HG02870 (cell line): ENCODE measurements around the gene MTCL1.

Source experiments
- ATAC-seq: cut with Tn5 transposase; IDR thresholded peaks from one replicate; pipeline ENCODE4 v1.9.1; 2021; ENCODE audit warnings: mild to moderate bottlenecking, moderate library complexity; ENCODE audit not compliant: unreplicated experiment

The MTCL1 gene

DNA sequence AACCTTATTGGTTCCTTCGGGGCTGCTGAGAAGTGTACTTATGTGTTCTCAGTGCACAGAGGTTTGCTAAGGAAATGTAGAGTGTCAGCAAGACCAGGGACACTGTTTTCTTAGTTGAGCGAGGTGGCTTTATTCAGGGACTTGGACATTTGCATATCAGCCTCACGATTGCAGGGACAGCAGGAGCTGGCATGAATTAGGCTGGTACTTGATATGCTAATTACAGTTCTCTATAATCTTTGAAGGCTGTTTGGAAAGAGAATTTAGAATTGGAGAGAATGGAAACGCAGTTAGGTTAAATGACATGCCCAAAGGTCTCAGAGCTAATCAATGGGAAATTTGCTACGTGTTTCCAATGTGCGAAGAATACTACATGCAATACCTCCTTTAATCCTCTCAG, 18.7 kb upstream of the MTCL1 start:
- ATAC-seq, result no peak

DNA sequence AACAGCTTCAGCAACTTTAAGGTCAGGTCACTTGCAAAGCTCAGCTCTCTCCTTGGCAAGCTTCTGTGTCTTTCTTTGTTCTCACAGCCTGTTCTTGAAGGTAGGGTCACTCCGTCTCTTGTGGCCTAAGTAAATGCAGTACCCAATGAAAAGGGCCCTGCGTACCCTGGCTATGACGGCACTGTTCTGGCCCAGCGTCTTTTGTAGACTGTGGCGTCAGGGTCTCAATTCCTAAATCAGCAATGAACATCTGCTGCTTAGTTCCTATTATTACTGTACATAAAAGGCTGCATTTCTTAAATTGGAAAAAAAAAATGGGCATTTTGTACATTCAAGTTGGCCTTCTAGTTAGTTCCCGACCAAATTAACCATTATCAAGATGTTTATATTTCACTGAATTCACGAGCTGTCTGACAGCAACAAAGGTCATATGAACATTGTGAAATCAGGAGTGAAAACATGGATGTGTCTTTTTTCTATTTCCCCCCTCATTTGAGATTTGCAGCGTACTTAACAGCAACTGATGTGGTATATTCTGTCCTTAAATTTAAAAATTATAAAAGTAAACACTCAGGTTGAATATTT, 17.0 kb upstream of the MTCL1 start:
- ATAC-seq, result no peak

DNA sequence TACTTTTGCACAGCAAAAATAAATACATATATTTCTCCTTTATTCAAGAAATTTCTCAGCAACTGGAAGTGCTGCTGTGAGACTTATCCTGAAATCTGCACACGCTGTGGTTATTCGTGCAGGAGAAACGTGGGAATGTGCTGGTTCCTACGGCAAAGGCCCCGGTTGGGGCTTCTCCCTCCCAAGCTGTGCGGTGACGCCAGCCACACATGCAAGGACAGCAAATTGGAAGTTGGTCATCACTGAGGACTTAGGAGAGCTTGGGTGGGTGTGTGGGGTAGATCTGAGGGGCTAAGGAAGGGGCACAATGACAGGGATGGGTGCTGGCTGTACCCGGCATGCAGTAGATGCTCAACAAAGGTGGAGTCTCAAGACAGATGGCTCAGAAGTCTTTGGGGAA, 16.5 kb upstream of the MTCL1 start:
- no peak for ATAC-seq

DNA sequence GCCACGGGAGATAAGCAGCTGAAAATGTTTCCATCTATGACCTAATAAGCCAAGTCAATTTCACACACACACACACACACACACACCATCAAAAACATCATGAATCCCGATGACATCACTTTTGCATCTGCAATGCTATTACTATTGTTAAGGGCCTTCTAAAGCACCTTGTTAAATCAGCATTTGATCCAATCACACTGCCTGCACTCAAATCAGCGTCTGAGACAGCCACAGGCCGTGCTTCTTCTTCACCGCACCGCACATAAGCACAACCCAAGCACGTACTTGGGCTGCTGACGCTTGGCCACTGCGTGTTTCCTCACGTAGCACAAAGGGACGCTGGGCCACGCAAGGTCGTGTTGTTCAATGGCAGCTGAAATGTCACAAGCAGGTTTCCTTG, 15.8 kb upstream of the MTCL1 start:
- no peak for ATAC-seq

DNA sequence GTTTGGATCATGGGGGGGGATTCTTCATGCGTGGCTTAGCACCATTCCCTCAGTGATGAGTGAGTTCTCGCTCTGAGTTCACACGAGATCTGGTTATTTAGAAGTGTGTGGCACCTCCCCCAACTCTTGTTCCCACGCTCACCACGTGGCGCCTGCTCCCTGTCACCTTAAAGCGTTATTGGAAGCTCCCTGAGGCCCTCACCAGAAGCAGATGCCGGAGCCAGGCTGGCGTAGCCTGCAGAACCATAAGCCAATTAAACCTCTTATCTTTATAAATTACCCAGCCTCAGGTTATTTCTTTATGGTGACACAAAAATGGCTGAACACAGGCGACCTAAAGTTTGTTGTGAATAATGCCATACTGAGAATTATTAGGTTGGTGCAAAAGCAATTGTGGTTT, 10.5 kb upstream of the MTCL1 start:
- ATAC-seq, result no peak

DNA sequence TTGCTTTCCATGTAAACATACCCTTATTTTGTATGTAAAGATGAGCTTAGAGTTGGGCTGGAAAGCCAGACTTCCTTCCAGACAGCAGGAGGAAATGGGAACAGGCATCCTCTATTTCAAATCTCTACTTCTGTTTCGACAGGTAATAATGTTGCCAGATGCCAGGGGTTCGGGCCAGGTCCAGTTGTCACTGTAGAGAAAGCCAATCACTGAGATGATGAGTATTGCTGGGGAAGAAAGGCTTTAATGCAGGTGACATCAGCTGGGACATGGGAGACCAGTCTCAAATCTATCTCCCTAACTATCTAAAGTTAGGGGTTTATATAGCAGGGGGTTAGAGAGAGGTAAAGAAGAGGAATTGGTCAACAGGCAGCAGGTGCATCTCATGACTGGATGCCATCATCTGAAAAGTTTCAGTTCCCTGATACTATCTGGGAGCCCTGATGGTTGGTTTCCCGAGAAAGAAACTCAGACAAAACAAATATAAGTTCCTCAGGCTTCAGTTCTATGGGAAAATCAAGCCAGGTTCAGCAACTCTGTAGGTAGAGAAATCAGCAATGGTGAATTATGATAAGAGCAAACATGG, 9.3 kb upstream of the MTCL1 start:
- no peak for ATAC-seq

DNA sequence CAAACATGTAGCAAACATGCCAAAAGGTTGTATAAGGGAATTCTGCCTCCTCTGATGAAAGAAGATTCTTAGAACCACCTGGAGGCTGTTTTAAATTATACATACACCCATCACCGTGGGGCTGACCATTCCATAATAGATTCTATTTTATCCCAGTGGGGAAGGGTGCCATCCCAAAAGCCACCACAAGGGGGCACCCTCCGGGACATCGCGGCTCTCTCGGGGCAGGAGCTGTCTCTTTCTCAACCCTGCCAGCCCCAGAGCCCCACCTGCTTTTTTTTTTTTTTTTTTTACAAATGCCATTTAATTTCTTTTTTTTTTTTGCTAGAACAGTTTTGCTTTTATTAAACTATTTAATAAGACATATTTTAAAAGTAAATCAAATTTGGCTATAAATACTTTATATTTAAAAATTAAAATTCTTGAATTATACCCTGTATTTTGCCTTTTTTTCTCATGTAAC, 8.6 kb upstream of the MTCL1 start:
- ATAC-seq, result no peak

- ATAC-seq, result no peak
Measured at GRCh38 chr18:8699126-8699525, 6.2 kb upstream of the MTCL1 start.

DNA sequence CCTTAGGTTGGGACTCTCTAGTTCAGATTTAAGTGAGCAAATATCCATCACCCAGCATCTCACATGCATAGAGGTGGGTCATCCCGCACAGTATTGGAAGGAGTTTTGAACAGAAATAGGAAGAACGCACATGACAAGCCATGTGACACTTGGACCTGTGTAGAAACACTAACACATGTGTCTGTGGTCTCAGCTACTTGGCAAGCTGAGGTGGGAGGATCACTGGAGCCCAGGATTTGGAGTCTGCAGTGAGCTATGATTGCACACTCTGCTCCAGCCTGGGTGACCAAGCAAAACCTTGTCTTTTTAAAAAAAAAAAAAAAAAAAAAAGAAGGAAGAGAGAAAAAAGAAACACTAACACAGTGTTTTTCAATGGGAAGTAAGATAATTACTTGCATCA, 5.4 kb upstream of the MTCL1 start:
- ATAC-seq, result no peak

DNA sequence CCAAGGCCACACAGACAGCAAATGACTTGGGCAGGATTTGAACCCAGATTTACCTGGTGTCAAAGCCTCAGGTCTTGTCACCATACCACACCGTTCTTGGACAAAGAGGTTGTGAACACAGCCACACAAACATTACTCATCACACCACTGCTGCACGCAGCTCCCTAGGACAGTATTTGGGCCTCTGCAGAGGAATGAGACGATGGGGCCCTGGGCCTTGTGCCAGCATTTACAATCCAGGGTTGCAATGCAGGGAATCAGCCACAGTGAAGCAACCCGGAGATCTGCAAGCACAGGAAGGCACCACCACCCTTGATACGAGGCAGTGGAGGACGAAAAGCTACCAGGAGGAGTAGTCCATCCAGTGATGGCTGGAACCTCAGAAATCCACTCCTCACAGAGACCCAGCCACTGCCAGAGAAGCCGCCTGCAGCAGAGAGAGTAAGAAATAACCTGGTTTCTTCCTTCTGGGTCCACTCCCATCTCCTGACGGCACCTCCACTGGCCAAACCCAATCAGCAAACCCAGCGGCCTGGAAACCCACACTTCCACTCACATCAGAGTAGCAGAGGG, 3.7 kb upstream of the MTCL1 start:
- ATAC-seq, result no peak

DNA sequence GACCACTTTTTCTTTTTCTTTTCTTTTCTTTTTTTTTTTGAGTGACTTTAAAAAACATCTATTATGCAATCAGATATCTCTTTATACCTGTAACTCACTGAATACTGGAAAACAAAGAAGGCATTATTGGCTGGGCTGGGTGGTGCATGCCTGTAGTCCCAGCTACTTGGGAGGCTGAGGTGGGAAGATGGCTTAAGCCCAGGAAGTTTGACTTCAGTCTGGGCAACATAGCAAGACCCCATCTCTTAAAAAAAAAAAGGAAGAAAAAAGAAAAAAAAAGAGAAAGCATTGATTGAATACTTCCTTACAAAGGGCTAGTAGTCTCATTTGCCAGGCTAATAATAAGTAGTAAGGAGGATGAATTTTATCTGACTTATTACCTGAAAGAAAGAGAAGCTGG, 2.7 kb upstream of the MTCL1 start:
- no peak for ATAC-seq

DNA sequence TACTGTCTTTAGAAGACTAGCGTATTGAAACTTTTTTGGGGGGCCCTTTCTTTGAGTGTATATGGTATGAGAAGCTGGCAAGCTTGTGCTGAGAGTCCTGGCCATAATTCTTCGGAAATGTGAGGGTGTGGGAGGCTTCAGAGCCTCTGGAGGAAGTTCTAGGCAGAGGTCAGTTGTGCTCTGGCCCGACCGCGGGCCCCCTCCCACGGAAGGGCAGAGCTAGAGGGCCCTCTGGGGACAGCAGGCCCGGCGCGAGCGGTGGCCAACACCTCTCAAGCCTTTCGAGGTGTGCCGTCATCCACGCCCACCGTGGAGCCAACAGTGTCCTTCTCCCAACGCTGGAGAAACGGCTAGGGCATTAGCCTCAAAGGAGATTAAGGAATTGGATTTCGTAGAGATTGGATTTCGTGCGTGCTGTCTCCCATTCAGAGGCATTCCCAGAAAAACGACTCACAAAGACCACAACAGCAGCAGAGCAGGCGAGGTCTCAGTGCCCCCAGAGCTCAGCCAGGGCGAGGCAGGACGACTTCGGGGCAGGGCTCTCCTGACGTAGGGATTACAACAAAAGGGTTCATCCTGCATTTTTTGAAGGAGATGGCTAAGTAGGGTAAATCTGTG, 2.2 kb upstream of the MTCL1 start:
- no peak for ATAC-seq

DNA sequence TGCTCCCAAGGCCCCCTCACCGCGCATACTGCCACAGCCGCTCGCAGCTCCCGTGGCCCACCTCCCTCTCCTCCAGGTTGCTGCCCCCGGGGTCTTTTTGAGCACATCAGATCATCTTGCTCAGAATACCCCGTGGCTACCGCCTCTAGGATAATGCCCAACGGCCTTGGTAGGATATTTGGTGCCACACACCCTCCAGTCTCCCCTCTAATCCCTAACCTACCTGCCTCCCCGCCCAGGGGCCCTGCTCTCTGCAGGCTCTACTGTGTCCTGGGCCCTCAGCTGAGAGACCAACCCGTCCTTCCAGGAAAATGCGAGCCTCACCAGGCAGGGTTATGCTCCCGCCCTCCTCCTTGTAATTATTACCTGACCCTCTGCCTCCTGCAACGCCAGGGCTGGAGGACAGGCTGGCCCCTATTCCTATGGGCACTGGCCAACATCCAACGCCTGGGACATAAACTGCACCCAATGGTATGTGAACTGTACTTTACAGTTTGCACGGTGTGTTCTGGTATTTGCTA, 1.5 kb upstream of the MTCL1 start:
- ATAC-seq, result no peak

DNA sequence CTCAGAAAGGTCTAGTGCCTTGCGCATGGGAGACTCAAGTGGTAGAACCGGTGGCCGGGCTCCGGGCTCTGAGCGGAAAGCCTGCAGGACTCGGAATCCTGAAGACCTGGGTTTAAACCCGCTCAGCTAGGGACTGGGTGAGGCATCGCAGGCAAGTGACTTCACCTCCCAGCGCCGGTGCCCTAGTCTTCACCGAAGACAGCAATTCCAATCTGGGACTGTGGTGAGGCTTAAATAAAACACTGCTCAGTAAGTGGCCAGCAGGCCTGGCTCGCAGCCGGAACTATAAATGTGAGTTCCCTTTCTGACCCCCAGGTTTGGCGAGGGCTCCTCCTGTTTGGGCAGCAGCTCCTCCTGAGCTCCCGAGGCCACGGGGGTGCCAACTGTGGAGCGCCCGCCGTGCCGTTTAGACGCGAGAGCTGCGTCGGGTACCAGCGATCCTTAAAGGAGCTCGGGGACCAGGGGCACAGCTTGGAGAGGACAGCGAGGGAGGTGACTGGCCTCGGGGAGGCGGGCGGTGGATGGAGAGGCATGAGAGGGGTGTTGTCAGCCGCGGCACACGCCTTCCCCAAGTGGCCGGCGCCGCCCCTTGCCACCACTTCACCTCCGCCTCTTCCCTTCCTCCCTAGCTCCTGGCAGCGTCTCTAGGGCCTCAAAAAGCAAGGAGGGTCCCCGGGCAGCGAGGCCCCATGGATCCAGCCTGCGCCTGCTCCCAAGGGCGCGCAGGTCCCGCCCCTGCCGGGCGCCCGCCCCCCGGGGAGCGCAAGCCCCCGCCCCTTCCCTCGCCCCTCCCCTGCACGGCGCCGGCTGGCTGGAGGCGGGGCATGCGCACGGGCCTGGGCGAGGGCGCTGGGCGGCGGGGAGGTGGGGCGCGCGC, 757 bp upstream of the MTCL1 start:
- ATAC-seq, result peak; percentile 85

- ATAC-seq, result no peak
Measured at GRCh38 chr18:8705961-8706790, 820 bp downstream of the MTCL1 start.

DNA sequence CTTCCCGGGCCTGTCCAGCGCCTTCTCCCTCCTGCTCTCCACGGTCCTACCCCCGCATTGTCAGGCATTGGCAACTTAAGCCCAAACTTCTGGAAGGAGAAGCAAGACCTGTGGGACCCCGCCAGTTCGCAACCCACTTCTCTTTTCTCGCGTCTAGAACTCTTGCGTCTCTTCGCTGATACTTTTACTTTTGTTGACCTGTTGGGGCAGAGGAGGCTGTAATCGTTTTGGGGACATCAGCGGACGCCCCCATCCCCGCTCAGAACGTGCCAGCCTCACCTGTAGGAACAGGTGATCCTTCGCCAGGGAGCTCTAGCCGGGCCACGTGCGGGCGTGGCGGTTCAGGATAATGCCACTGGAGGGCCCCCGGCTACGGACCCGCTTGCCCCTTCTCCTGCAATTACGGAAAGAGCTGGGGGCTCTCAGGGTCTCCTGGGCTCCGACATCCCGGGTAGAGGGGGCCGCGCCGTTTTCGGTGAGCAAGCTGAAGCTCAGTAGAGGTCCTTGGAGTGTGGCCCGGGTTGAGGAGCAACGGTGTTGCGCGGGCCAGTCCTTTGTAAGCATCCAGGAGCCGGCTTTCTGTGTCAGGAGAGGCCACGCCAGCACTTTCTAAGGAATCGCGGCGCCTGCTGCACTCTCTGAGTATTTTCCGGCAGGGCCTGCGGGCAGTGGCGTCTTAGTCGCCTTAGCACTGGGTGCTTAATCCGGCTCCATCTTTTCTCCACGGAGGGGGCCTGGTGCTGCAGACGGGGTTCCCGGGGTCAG, 1.6 kb downstream of the MTCL1 start:
- ATAC-seq, result no peak

GRCh38 chr18:8707556-8708300, 2.4 kb downstream of the MTCL1 start:
- no peak for ATAC-seq

GRCh38 chr18:8708670-8709069, 3.3 kb downstream of the MTCL1 start:
- ATAC-seq, result no peak
